Muscle of arm (tissue), 12 donors: ENCODE measurements around the gene PALM3. TPM values are rescaled to one million over a fixed set of nuclear protein-coding genes. Genes with fewer than 3 reads are reported as not detected.

Experiments
- DNase-seq: peaks from one replicate; pipeline ENCODE4 v3.0.0-alpha.2; 2013
- polyA plus RNA-seq, 12 donors: library from polyadenylated mRNA; unstranded; fragments of 120-200 nt; gene quantifications; one replicate each; pipeline ENCODE4 v1.2.1, GENCODE V29; 2013; ENCODE audit not compliant: insufficient read length in 12 of 12

Gene PALM3
- polyA plus RNA-seq, 12 donors: 0.35 to 2.5 (median 0.71) TPM; not detected in 2

- DNase-seq: no peak
Measured at GRCh38 chr19:14089662-14090508, 28.0 kb upstream of the PALM3 start.

GRCh38 chr19:14089412-14089661, 27.5 kb upstream of the PALM3 start:
- no peak for DNase-seq

GRCh38 chr19:14088634-14089411, 26.9 kb upstream of the PALM3 start:
- no peak for DNase-seq

GRCh38 chr19:14086098-14086497, 24.2 kb upstream of the PALM3 start:
- DNase-seq: no peak

- DNase-seq: no peak
Measured at GRCh38 chr19:14085309-14085995, 23.6 kb upstream of the PALM3 start, which contains the start of gene C19orf67. TSS of gene C19orf67 (minus strand) at chr19:14085783. CDS start at chr19:14085627, 156 bp downstream.

- no peak for DNase-seq
Measured at GRCh38 chr19:14082675-14082960, 20.7 kb upstream of the PALM3 start.

- DNase-seq: no peak
Measured at GRCh38 chr19:14081797-14082674, 20.2 kb upstream of the PALM3 start.

GRCh38 chr19:14080887-14081796, 19.3 kb upstream of the PALM3 start:
- peak; percentile 100 for DNase-seq

- DNase-seq: no peak
Measured at GRCh38 chr19:14078411-14078810, 16.5 kb upstream of the PALM3 start.

GRCh38 chr19:14073925-14074838, 12.3 kb upstream of the PALM3 start:
- no peak for DNase-seq

- DNase-seq: peak; percentile 75
Measured at GRCh38 chr19:14073261-14073924, 11.5 kb upstream of the PALM3 start.

GRCh38 chr19:14072535-14073260, 10.8 kb upstream of the PALM3 start, which contains the start of gene MISP3:
TSS of gene MISP3 (plus strand) at chr19:14072786. CDS start at chr19:14073310, 524 bp downstream.
- DNase-seq: no peak

GRCh38 chr19:14070268-14071050, 8.6 kb upstream of the PALM3 start:
- DNase-seq: no peak

GRCh38 chr19:14066134-14066533, 4.3 kb upstream of the PALM3 start:
- DNase-seq: no peak

- no peak for DNase-seq
Measured at GRCh38 chr19:14063105-14063504, 1.2 kb upstream of the PALM3 start.

- no peak for DNase-seq
Measured at GRCh38 chr19:14062558-14062855, 631 bp upstream of the PALM3 start.

- DNase-seq: no peak
Measured at GRCh38 chr19:14061081-14061749, 661 bp downstream of the PALM3 start.
